ENCODE results near the gene VPS51. TPM values are rescaled to one million over a fixed set of nuclear protein-coding genes. Genes with fewer than 3 reads are reported as not detected.

The VPS51 gene
- total and polyA plus RNA-seq, 10 of the 15 experiments (the other 5 are each of a cell fraction or from before 2014, with no cell fraction given), result 1.5 to 279 (median 53.2) TPM

- no peak for DNase-seq (ENCODE audit: low read depth, low spot score)
- Histone ChIP-seq H3K79me2 (ENCODE audit: control insufficient read depth, insufficient read depth, low read length) (peaks cover 7% of the 10 kb centered on the region), H3K27me3 (replicated peaks in 1 of 2; ENCODE audit: control insufficient read depth in 2 of 2, insufficient read depth in 2 of 2, low read length in 1 of 2) (no peaks in the 10 kb centered on the region), H3K4me3 (no peak overlapping the region), H3K36me3 (ENCODE audit: control insufficient read depth in 2 of 2, insufficient read depth in 2 of 2, low read length in 1 of 2) (peaks cover 8 to 16% of the 10 kb centered on the region in 2 experiments; a peak in 3 of 4 replicates), H3K27ac (ENCODE audit: control insufficient read depth, insufficient read depth) (no peak overlapping the region), H3K9ac (ENCODE audit: control insufficient read depth, insufficient read depth, low read length) (no peak overlapping the region), H2AFZ (ENCODE audit: control insufficient read depth, low read depth, low read length) (no peak overlapping the region), H3K4me1 (ENCODE audit: control insufficient read depth, insufficient read depth, low read length) (peaks cover 19% of the 10 kb centered on the region), H3K9me3 (replicated peaks; ENCODE audit: control insufficient read depth, insufficient read depth, low read length) (no peaks in the 10 kb centered on the region), H3K4me2 (ENCODE audit: control insufficient read depth, insufficient read depth) (peak overlapping the region; percentile 95), H4K20me1 (ENCODE audit: control insufficient read depth, insufficient read depth) (no peaks in the 10 kb centered on the region; the same call in 1 of the 2 replicates)
- intact Hi-C loops (cut with micrococcal nuclease; ENCODE audit: unreplicated experiment) (loop anchor here (5.0 to 10.0 kb wide), 4 partner anchors 71 to 336 kb away; partner anchors contain the start of genes ATG2A, CAPN1, DPF2 and SF1), in situ Hi-C loops (cut with MboI) (no loop called here)
- SMC1A ChIA-PET (ENCODE audit: uncharacterized antibody, unreplicated experiment), result interaction anchor here (0.6 to 3.1 kb wide), 10 partner anchors 10 to 263 kb away, joined by 3 to 27 read pairs (median 5); partner anchors contain the start of genes CAPN1, FAU and MRPL49
- 74% methylated on average over 28 of the region's 31 CpGs for WGBS (ENCODE audit: insufficient coverage, insufficient replicate concordance, low lambda C conversion rate, missing lambda C conversion rate)
- RAD21 ChIA-PET (ENCODE audit: unreplicated experiment), result interaction anchor here (0.6 to 3.8 kb wide), 18 partner anchors 11 to 264 kb away, joined by 3 to 59 read pairs (median 5); partner anchors contain the start of genes ARL2, CAPN1, CDC42EP2 and FAU
- ATAC-seq, result no peak
- no peak for FAIRE-seq
- POLR2A ChIA-PET, result interaction anchor here (0.6 to 2.7 kb wide), 14 partner anchors 10 to 332 kb away, joined by 3 to 31 read pairs (median 4); partner anchors contain the start of genes ARL2, CAPN1, FAU and MRPL49
- CTCF ChIA-PET, result interaction anchor here (0.6 to 6.3 kb wide), 39 partner anchors 8 to 794 kb away, joined by 3 to 93 read pairs (median 4); partner anchors contain the start of genes ARL2, BATF2, CAPN1 and CDC42BPG
- no TSS peak for BruUV-seq (replicated peaks)
- no peak for TF ChIP-seq SMAD5 (IDR thresholded peaks at IDR 0.05; ENCODE audit: low read depth)
- TF ChIP-seq POLR2AphosphoS5 (IDR thresholded peaks at IDR 0.05; ENCODE audit: low read length), result no peak
- no peak for TF ChIP-seq PAX8 (IDR thresholded peaks at IDR 0.05)
- TF ChIP-seq SRF (IDR thresholded peaks at IDR 0.05; ENCODE audit: low read depth in 2 of 2, low read length in 2 of 2), result no peak
- TF ChIP-seq CHD2 (IDR thresholded peaks at IDR 0.05; ENCODE audit: borderline replicate concordance, low read depth, low read length), result 0 out of 2 replicates have a peak, but pooled peaks have one; percentile 20
- TF ChIP-seq SIX5 (IDR thresholded peaks at IDR 0.05; ENCODE audit: low read depth, low read length, severe bottlenecking), result no peak
- TF ChIP-seq, protein P1, sequence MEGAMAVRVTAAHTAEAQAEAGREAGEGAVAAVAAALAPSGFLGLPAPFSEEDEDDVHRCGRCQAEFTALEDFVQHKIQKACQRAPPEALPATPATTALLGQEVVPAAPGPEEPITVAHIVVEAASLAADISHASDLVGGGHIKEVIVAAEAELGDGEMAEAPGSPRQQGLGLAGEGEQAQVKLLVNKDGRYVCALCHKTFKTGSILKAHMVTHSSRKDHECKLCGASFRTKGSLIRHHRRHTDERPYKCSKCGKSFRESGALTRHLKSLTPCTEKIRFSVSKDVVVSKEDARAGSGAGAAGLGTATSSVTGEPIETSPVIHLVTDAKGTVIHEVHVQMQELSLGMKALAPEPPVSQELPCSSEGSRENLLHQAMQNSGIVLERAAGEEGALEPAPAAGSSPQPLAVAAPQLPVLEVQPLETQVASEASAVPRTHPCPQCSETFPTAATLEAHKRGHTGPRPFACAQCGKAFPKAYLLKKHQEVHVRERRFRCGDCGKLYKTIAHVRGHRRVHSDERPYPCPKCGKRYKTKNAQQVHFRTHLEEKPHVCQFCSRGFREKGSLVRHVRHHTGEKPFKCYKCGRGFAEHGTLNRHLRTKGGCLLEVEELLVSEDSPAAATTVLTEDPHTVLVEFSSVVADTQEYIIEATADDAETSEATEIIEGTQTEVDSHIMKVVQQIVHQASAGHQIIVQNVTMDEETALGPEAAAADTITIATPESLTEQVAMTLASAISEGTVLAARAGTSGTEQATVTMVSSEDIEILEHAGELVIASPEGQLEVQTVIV (IDR thresholded peaks at IDR 0.05; ENCODE audit: borderline replicate concordance, partially characterized antibody), result no peak
- no peak for TF ChIP-seq POLR2A (IDR thresholded peaks at IDR 0.05; ENCODE audit: low read depth, low read length)
- no peak for TF ChIP-seq PBX3 (IDR thresholded peaks at IDR 0.05; ENCODE audit: insufficient replicate concordance, low read depth, low read length)
- TF ChIP-seq RCOR1 (conservative IDR thresholded peaks at IDR 0.05; ENCODE audit: low read depth, low read length), result no peak
- TF ChIP-seq MXI1 (IDR thresholded peaks at IDR 0.05; ENCODE audit: low read depth, low read length), result 0 out of 2 replicates have a peak, but pooled peaks have one; percentile 48
- TF ChIP-seq RBBP5 (conservative IDR thresholded peaks at IDR 0.05), result no peak
- TF ChIP-seq HDGF (IDR thresholded peaks at IDR 0.05), result 0 out of 2 replicates have a peak, but pooled peaks have one; percentile 58
- TF ChIP-seq RAD21 (IDR thresholded peaks at IDR 0.05; ENCODE audit: insufficient read depth, low read depth, low read length), result no peak
- TF ChIP-seq SREBF2 (IDR thresholded peaks at IDR 0.05; ENCODE audit: low read length), result no peak
- TF ChIP-seq HSF1 (IDR thresholded peaks at IDR 0.05; ENCODE audit: low read depth, low read length), result no peak
- TF ChIP-seq ZNF622 (IDR thresholded peaks at IDR 0.05), result no peak
- no peak for TF ChIP-seq BMI1 (IDR thresholded peaks at IDR 0.05; ENCODE audit: borderline replicate concordance)
- TF ChIP-seq CEBPB (IDR thresholded peaks at IDR 0.05; ENCODE audit: borderline replicate concordance in 1 of 2, low read depth in 2 of 2, low read length in 2 of 2), result no peak
- no peak for TF ChIP-seq LARP7 (IDR thresholded peaks at IDR 0.05)
- TF ChIP-seq JUND (IDR thresholded peaks at IDR 0.05; ENCODE audit: low read depth, low read length), result no peak
These were observed 15.2 kb downstream of the VPS51 start for GRCh38 chr11:65111159-65111743.

All from GM12878 (cell line).